Measurements from ENCODE around the gene PPIA.

The PPIA gene

GRCh38 chr7:44805950-44806349, 9.5 kb downstream of the PPIA start:
- TF ChIP-seq TCF4 (CRISPR knock-in tag; IDR thresholded peaks at IDR 0.05; ENCODE audit: borderline replicate concordance) = no peak
- no peak for TF ChIP-seq ESRRG (CRISPR knock-in tag; IDR thresholded peaks at IDR 0.05)
- no peak for TF ChIP-seq ISL1 (CRISPR knock-in tag; IDR thresholded peaks at IDR 0.05)
- no peak for TF ChIP-seq PATZ1 (CRISPR knock-in tag; IDR thresholded peaks at IDR 0.05; ENCODE audit: borderline replicate concordance)
- TF ChIP-seq ZC3H10 (CRISPR knock-in tag; IDR thresholded peaks at IDR 0.05) = no peak
- TF ChIP-seq BACH2 (CRISPR knock-in tag; IDR thresholded peaks at IDR 0.05; ENCODE audit: borderline replicate concordance) = no peak
- no peak for TF ChIP-seq ZNF70 (CRISPR knock-in tag; IDR thresholded peaks at IDR 0.05)
- peak; percentile 46 for ATAC-seq

- no peak for TF ChIP-seq RARB (CRISPR knock-in tag; IDR thresholded peaks at IDR 0.05)
- TF ChIP-seq SNAI2 (CRISPR knock-in tag; IDR thresholded peaks at IDR 0.05) = no peak
- TF ChIP-seq PATZ1 (CRISPR knock-in tag; IDR thresholded peaks at IDR 0.05; ENCODE audit: borderline replicate concordance) = no peak
- TF ChIP-seq ZNF70 (CRISPR knock-in tag; IDR thresholded peaks at IDR 0.05) = no peak
- no peak for TF ChIP-seq PPARA (CRISPR knock-in tag; IDR thresholded peaks at IDR 0.05; ENCODE audit: borderline replicate concordance)
- no peak for TF ChIP-seq TSHZ2 (CRISPR knock-in tag; IDR thresholded peaks at IDR 0.05)
- TF ChIP-seq CSRNP3 (CRISPR knock-in tag; IDR thresholded peaks at IDR 0.05) = no peak
- TF ChIP-seq ZNF565 (CRISPR knock-in tag; conservative IDR thresholded peaks at IDR 0.05; ENCODE audit: low read depth) = no peak
- no peak for TF ChIP-seq CREB5 (CRISPR knock-in tag; IDR thresholded peaks at IDR 0.05; ENCODE audit: low read depth)
- no peak for ATAC-seq
Measured at GRCh38 chr7:44808914-44809393, 12.5 kb downstream of the PPIA start.

- peak; percentile 45; the same call in 2 of the 3 replicates for ATAC-seq
- TF ChIP-seq TSHZ2 (CRISPR knock-in tag; IDR thresholded peaks at IDR 0.05) (no peak), RARB (CRISPR knock-in tag; IDR thresholded peaks at IDR 0.05) (no peak), CSRNP3 (CRISPR knock-in tag; IDR thresholded peaks at IDR 0.05) (no peak), ZNF70 (CRISPR knock-in tag; IDR thresholded peaks at IDR 0.05) (no peak), TCF4 (CRISPR knock-in tag; IDR thresholded peaks at IDR 0.05; ENCODE audit: borderline replicate concordance) (no peak), OSR1 (CRISPR knock-in tag; IDR thresholded peaks at IDR 0.05) (no peak), ZFP30 (CRISPR knock-in tag; IDR thresholded peaks at IDR 0.05) (no peak), ARNTL (CRISPR knock-in tag; IDR thresholded peaks at IDR 0.05; ENCODE audit: borderline replicate concordance, low read depth) (no peak), PATZ1 (CRISPR knock-in tag; IDR thresholded peaks at IDR 0.05; ENCODE audit: borderline replicate concordance) (no peak), BACH2 (CRISPR knock-in tag; IDR thresholded peaks at IDR 0.05; ENCODE audit: borderline replicate concordance) (no peak), ZNF565 (CRISPR knock-in tag; conservative IDR thresholded peaks at IDR 0.05; ENCODE audit: low read depth) (no peak), ZC3H10 (CRISPR knock-in tag; IDR thresholded peaks at IDR 0.05) (no peak), CREB5 (CRISPR knock-in tag; IDR thresholded peaks at IDR 0.05; ENCODE audit: low read depth) (no peak)
Measured at GRCh38 chr7:44811093-44811492, 14.6 kb downstream of the PPIA start.
